Lower lobe of right lung (tissue), 2 donors: Measurements from ENCODE around the gene OR4S2. TPM values are rescaled to one million over a fixed set of nuclear protein-coding genes. Genes with fewer than 3 reads are reported as not detected.

Experiments used
- ATAC-seq, 2 donors: fragments of 200-7000 bp; cut with Tn5 transposase; one replicate each; pipeline ENCODE4 v1.9.1; 2020 to 2022; ENCODE audit warnings: mild to moderate bottlenecking in 2 of 2, moderate library complexity in 2 of 2
- DNase-seq: peaks from one replicate; pipeline ENCODE4 v3.0.0-alpha.2; 2020
- H3K27ac ChIP-seq: fragments of 200-600 bp; one replicate; pipeline ENCODE4 v1.8.0; 2022
- H3K27me3 ChIP-seq: fragments of 200-600 bp; one replicate; pipeline ENCODE4 v1.8.0; 2022; ENCODE audit warnings: low read depth
- H3K36me3 ChIP-seq: fragments of 200-600 bp; one replicate; pipeline ENCODE4 v1.8.0; 2022; ENCODE audit warnings: mild to moderate bottlenecking
- H3K4me1 ChIP-seq: fragments of 200-600 bp; one replicate; pipeline ENCODE4 v1.8.0; 2022
- H3K4me3 ChIP-seq: fragments of 200-600 bp; one replicate; pipeline ENCODE4 v1.8.0; 2022; ENCODE audit warnings: mild to moderate bottlenecking
- H3K9me3 ChIP-seq: fragments of 200-600 bp; one replicate; pipeline ENCODE4 v1.8.0; 2022
- CTCF ChIP-seq: fragments of 200-600 bp; IDR thresholded peaks from one replicate; pipeline ENCODE4 v1.8.0; 2022; ENCODE audit warnings: antibody characterized with exemption, mild to moderate bottlenecking
- intact Hi-C: fragments of 100-400 bp; cut with DNase I; formaldehyde crosslinking; loops from one replicate; pipeline ENCODE4 v1.11.0; 2022
- total RNA-seq: library from RNA; stranded (reverse); fragmentation: NEBNext Ultra II Directional; extraction: Animal tissue kit (Norgen Biotek cat#: 25700); gene quantifications from one replicate; pipeline ENCODE4 v1.2.1, GENCODE V29; 2021
- donor health status: DM: no; HTN: yes; CAD: no; lungs with severe emphysema.

Gene OR4S2
- total RNA-seq, 1 donor from 2014 or later: not detected

GRCh38 chr11:55673860-55674259 is 25.7 kb downstream of the OR4S2 start:
- H3K27me3 ChIP-seq: no peaks in the 10 kb centered on the region
- DNase-seq (no peak), ATAC-seq (no peak)
- H3K9me3 ChIP-seq: no peaks in the 10 kb centered on the region
- no peaks in the 10 kb centered on the region for H3K4me1 ChIP-seq
- H3K4me3 ChIP-seq: no peak overlapping the region
- intact Hi-C loops: no loop called here
- TF ChIP-seq CTCF: no peak
- H3K27ac ChIP-seq: no peak overlapping the region
- no peaks in the 10 kb centered on the region for H3K36me3 ChIP-seq

GRCh38 chr11:55697817-55698216 is 49.7 kb downstream of the OR4S2 start:
- intact Hi-C loops: no loop called here

GRCh38 chr11:55701429-55701828 is 53.3 kb downstream of the OR4S2 start:
- H3K36me3 ChIP-seq: no peaks in the 10 kb centered on the region
- intact Hi-C loops: no loop called here

More at GRCh38 chr11:55697817-55698216, 49.7 kb downstream of the OR4S2 start:
- ATAC-seq (no peak), DNase-seq (no peak)
- no peak overlapping the region for H3K27ac ChIP-seq
- no peaks in the 10 kb centered on the region for H3K4me1 ChIP-seq
- no peak for TF ChIP-seq CTCF
- H3K36me3 ChIP-seq: no peaks in the 10 kb centered on the region
- H3K27me3 ChIP-seq: no peaks in the 10 kb centered on the region
- H3K4me3 ChIP-seq: no peak overlapping the region
- peaks cover 13% of the 10 kb centered on the region for H3K9me3 ChIP-seq

More at GRCh38 chr11:55701429-55701828, 53.3 kb downstream of the OR4S2 start:
- DNase-seq: no peak
- no peak overlapping the region for H3K4me3 ChIP-seq
- ATAC-seq: peak in 1 of 2 donors; percentile 9
- no peak overlapping the region for H3K27ac ChIP-seq
- H3K9me3 ChIP-seq: peaks cover 13% of the 10 kb centered on the region
- H3K4me1 ChIP-seq: no peaks in the 10 kb centered on the region
- no peak for TF ChIP-seq CTCF
- H3K27me3 ChIP-seq: no peaks in the 10 kb centered on the region

Other genes starting within 250 kb of the OR4S2 start
- gene OR4C15, start 93.9 kb upstream of the OR4S2 start, total RNA-seq: not detected
- gene OR4C16, start 76.2 kb upstream of the OR4S2 start, total RNA-seq: not detected
- gene OR4C11, start 40.7 kb upstream of the OR4S2 start, total RNA-seq: not detected
- not detected for gene OR4P4, start 13.2 kb upstream of the OR4S2 start, total RNA-seq
- not detected for gene OR4C6, start 13.9 kb downstream of the OR4S2 start, total RNA-seq
- not detected for gene OR5D13, start 125.1 kb downstream of the OR4S2 start, total RNA-seq
- not detected for gene OR5D14, start 147.2 kb downstream of the OR4S2 start, total RNA-seq
- gene OR5L1, start 163.0 kb downstream of the OR4S2 start, total RNA-seq: not detected
- gene OR5D18, start 171.3 kb downstream of the OR4S2 start, total RNA-seq: not detected
- not detected for gene OR5L2, start 178.9 kb downstream of the OR4S2 start, total RNA-seq
- not detected for gene OR5D16, start 190.4 kb downstream of the OR4S2 start, total RNA-seq
- not detected for gene TRIM51, start 235.0 kb downstream of the OR4S2 start, total RNA-seq